K562 (cell line): ENCODE measurements around the gene FAM83B.

Source experiments
- CBFB ChIP-seq: sonication (generic); formaldehyde crosslinking; IDR thresholded peaks from 2 replicates; pipeline ENCODE4 v1.4.0; 2020; ENCODE audit warnings: mild to moderate bottlenecking, missing genetic modification reagents
- CTCF ChIP-seq, 3 experiments: IDR thresholded peaks in 2 of 3; conservative IDR thresholded peaks in 1 of 3; 2 replicates each; pipeline ENCODE4 v1.5.1; 2011 to 2012; ENCODE audit warnings: low read length in 3 of 3, mild to moderate bottlenecking in 3 of 3, control low read depth in 2 of 3, improper control_type of control experiment in 1 of 3, inconsistent platforms in 1 of 3, low read depth in 1 of 3, mixed read lengths in 1 of 3, moderate library complexity in 1 of 3; ENCODE audit not compliant: insufficient read depth in 2 of 3
- EZH2 ChIP-seq: IDR thresholded peaks from 2 replicates; pipeline ENCODE4 v1.6.1; 2012; ENCODE audit warnings: low read depth, mild to moderate bottlenecking, inconsistent platforms, low read length, borderline replicate concordance
- FOS ChIP-seq: IDR thresholded peaks from 3 replicates; pipeline ENCODE4 v1.6.1; 2011; ENCODE audit not compliant: insufficient read length; ENCODE audit errors: extremely low read depth
- GATAD2B ChIP-seq: fragments of 450-650 bp; IDR thresholded peaks from 2 replicates; pipeline ENCODE4 v1.6.1; 2017; ENCODE audit warnings: mild to moderate bottlenecking, borderline replicate concordance
- JUNB ChIP-seq: fragments of 450-650 bp; formaldehyde crosslinking; conservative IDR thresholded peaks from 2 replicates; pipeline ENCODE4 v1.4.0; 2020; ENCODE audit warnings: mild to moderate bottlenecking
- MEF2A ChIP-seq: IDR thresholded peaks from 2 replicates; pipeline ENCODE4 v1.6.1; 2011; ENCODE audit warnings: low read depth, mild to moderate bottlenecking, low read length, moderate library complexity; ENCODE audit not compliant: control insufficient read depth
- POLR2A ChIP-seq: fragments of 450-650 bp; conservative IDR thresholded peaks from 2 replicates; pipeline ENCODE4 v1.6.1; 2016
- PRDM10 ChIP-seq: fragments of 450-650 bp; IDR thresholded peaks from 2 replicates; pipeline ENCODE4 v1.6.1; 2018; ENCODE audit not compliant: partially characterized antibody
- SAP30 ChIP-seq: fragments of 200-600 bp; sonication (generic); IDR thresholded peaks from 2 replicates; pipeline ENCODE4 v1.6.1; 2012; ENCODE audit warnings: borderline replicate concordance, low read depth, mild to moderate bottlenecking, moderate library complexity, low read length, control low read depth, inconsistent platforms; ENCODE audit not compliant: insufficient read depth, poor library complexity, severe bottlenecking
- SMAD3 ChIP-seq: fragments of 450-650 bp; formaldehyde crosslinking; conservative IDR thresholded peaks from 2 replicates; pipeline ENCODE4 v1.4.0; 2020; ENCODE audit warnings: mild to moderate bottlenecking
- SMARCA4 ChIP-seq: fragments of 450-650 bp; IDR thresholded peaks from 2 replicates; pipeline ENCODE4 v1.6.1; 2016
- ZSCAN29 ChIP-seq: fragments of 450-650 bp; IDR thresholded peaks from 2 replicates; pipeline ENCODE4 v1.6.1; 2017

- no peak for TF ChIP-seq SMAD3 (CRISPR knock-in tag)
- TF ChIP-seq SAP30 = no peak
- no peak for TF ChIP-seq SMARCA4
- TF ChIP-seq CBFB = no peak
- no peak for TF ChIP-seq EZH2
- no peak for TF ChIP-seq PRDM10
- no peak for TF ChIP-seq JUNB
- no peak for TF ChIP-seq FOS
- TF ChIP-seq CTCF (IDR thresholded peaks at IDR 0.05 in 2 of 3, conservative IDR thresholded peaks at IDR 0.05 in 1 of 3; ENCODE audit: insufficient read depth in 2 of 3, low read depth in 1 of 3, low read length in 3 of 3) = no peak
- TF ChIP-seq GATAD2B = no peak
- TF ChIP-seq POLR2A = no peak
- no peak for TF ChIP-seq ZSCAN29
- TF ChIP-seq MEF2A = no peak
Measured at GRCh38 chr6:54910431-54910884, 63.9 kb downstream of the FAM83B start.
